ENCODE results near the gene LPAR3.

Gene LPAR3

GRCh38 chr1:84773195-84773594 lies 119.8 kb downstream of the LPAR3 start:
- no peak for DNase-seq

DNA sequence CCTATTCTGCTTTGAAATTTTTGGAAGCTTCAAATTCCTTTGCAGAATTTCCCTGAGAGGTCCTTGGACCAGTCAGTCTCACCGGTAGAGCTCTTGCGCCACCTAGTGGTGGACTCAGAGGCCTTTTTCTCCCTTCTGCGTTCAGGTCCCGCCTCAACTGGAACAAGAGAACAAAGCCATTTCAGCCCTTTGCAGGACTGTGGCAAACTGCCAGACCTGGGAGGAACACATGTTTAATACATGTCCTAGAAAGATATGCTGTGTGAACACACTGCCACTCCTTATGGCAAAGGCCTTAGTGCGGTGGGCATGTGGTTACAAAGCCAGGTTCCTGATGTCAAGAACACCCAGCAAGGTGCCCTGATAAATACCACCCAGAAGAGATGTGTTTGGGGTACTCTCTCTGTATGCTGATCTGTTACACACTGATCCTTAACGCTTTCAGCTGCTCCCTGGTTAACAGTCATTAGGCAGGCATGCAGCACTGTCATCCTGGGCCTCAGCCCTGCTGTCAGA lies 120.5 kb downstream of the LPAR3 start:
- DNase-seq = peak; percentile 88

GRCh38 chr1:84771895-84772294 lies 121.1 kb downstream of the LPAR3 start:
- DNase-seq = peak; percentile 33

DNA sequence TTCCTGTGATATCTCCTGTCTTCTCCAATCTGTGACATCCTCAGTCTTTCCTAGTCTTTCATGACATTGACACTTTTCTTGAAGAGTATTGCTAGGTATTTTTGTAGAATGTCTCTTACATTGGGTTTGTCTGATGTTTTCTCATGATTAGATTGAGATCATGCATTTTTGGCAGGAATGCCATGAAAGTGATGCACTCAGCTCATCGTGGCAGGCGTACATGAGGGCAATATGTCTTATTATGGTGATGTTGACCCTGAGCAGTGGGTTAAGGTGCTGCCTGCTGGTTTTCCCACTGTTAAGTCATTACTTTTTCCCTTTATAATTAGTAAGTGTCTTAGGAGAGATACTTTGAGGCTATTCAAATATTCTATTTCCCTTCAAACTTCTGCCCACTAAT lies 122.5 kb downstream of the LPAR3 start:
- DNase-seq = no peak

DNA sequence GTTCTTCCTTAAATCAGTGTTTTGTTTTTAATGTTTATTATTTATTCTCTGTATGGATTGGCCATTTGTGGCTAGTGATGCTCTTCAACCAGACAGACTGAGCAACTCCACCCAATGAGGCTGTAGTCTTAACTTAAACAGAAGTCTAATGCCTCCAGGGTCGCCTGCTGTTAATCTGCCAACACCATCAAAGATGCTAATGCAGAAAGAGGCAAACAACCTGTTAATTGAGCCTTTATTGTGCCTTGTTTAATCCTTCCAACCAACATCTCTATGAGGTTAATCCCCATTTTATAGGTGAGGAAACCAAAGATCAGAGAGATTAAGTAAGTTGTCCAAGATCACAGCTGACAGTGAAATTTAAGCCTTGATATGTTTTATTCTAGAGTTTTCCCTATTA lies 123.4 kb downstream of the LPAR3 start:
- DNase-seq = no peak

- DNase-seq = no peak
These were observed 124.4 kb downstream of the LPAR3 start for GRCh38 chr1:84768634-84769033.

GRCh38 chr1:84763912-84764680 lies 128.9 kb downstream of the LPAR3 start:
- DNase-seq = no peak

DNA sequence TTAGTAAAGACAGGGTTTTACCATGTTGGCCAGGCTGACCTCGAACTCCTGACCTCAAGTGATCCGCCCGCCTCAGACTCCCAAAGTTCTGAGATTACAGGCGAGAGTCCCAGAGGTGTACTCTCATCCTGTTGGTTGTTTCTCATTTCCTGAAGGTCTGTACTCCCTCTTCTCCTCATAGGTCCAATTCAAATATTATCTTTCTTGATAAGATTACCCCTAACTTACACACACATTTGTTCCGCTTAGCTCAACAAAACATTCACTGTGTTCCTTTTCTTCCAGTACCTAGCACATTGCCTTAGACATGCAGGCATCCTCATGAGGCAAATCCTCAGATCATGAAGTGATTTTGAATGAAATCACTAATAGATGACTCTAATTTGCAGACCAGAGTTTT lies 130.3 kb downstream of the LPAR3 start:
- DNase-seq = no peak
